ENCODE data around the gene RPSA. TPM values are rescaled to one million over a fixed set of nuclear protein-coding genes. Genes with fewer than 3 reads are reported as not detected.
"Not testable (repeated sequence)": the region's sequence is repeated elsewhere in the genome, so short reads cannot be mapped to it uniquely, and the experiment has no call there.

Gene RPSA
- total RNA-seq, 1 donor from 2014 or later = 1,413 TPM

- intact Hi-C loops (cut with micrococcal nuclease) = loop anchor here (2.0 kb wide), 1 partner anchor 541 kb away; no protein-coding TSS in a partner anchor
These were observed 43.3 kb downstream of the RPSA start for GRCh38 chr3:39449796-39450195.

- intact Hi-C loops (cut with micrococcal nuclease) = no loop called here
These were observed 46.6 kb downstream of the RPSA start for GRCh38 chr3:39453134-39453533.

- intact Hi-C loops (cut with micrococcal nuclease) = not testable (repeated sequence)
These were observed 47.4 kb downstream of the RPSA start for GRCh38 chr3:39453872-39454271.

GRCh38 chr3:39454591-39455217, 48.2 kb downstream of the RPSA start:
- intact Hi-C loops (cut with micrococcal nuclease) = no loop called here

- intact Hi-C loops (cut with micrococcal nuclease) = no loop called here
These were observed 49.6 kb downstream of the RPSA start for GRCh38 chr3:39456159-39456558.

GRCh38 chr3:39457361-39457760, 50.8 kb downstream of the RPSA start:
- intact Hi-C loops (cut with micrococcal nuclease) = no loop called here

- intact Hi-C loops (cut with micrococcal nuclease) = not testable (repeated sequence)
These were observed 52.1 kb downstream of the RPSA start for GRCh38 chr3:39458579-39458978.

- intact Hi-C loops (cut with micrococcal nuclease) = no loop called here
These were observed 54.2 kb downstream of the RPSA start for GRCh38 chr3:39460677-39461076.

Other genes with a start within 250 kb of the RPSA start
- gene XIRP1, start 214.1 kb upstream of the RPSA start, total RNA-seq = 0.12 and 0.25 TPM in 2 replicates
- gene CX3CR1, start 126.7 kb upstream of the RPSA start, total RNA-seq = 8.5 and 12.4 TPM in 2 replicates
- 11.3 and 12.8 TPM in 2 replicates for gene CCR8, start 77.0 kb upstream of the RPSA start, total RNA-seq
- 33.1 and 34.5 TPM in 2 replicates for gene SLC25A38, start 23.4 kb upstream of the RPSA start, total RNA-seq
- not detected in 2 replicates for gene MOBP, start 61.0 kb downstream of the RPSA start, total RNA-seq